OCI-LY7 (cell line): Measurements from ENCODE around the gene GDI1.

Experiments used
- EZH2phosphoT487 ChIP-seq: fragments of 200-600 bp; sonication (generic); IDR thresholded peaks from 2 replicates; pipeline ENCODE4 v1.6.1; 2018; ENCODE audit warnings: low read depth, borderline replicate concordance, mild to moderate bottlenecking, mixed run types, antibody characterized with exemption, low read length, moderate library complexity, mixed read lengths
- TF ChIP-seq, protein P1 (sequence below): fragments of 200-600 bp; sonication (generic); conservative IDR thresholded peaks from 2 replicates; pipeline ENCODE4 v1.5.1; 2014; ENCODE audit warnings: mild to moderate bottlenecking, antibody characterized with exemption, low read length, moderate library complexity, mixed read lengths

GRCh38 chrX:154408659-154409221, 28.2 kb upstream of the GDI1 start:
- TF ChIP-seq, protein P1, sequence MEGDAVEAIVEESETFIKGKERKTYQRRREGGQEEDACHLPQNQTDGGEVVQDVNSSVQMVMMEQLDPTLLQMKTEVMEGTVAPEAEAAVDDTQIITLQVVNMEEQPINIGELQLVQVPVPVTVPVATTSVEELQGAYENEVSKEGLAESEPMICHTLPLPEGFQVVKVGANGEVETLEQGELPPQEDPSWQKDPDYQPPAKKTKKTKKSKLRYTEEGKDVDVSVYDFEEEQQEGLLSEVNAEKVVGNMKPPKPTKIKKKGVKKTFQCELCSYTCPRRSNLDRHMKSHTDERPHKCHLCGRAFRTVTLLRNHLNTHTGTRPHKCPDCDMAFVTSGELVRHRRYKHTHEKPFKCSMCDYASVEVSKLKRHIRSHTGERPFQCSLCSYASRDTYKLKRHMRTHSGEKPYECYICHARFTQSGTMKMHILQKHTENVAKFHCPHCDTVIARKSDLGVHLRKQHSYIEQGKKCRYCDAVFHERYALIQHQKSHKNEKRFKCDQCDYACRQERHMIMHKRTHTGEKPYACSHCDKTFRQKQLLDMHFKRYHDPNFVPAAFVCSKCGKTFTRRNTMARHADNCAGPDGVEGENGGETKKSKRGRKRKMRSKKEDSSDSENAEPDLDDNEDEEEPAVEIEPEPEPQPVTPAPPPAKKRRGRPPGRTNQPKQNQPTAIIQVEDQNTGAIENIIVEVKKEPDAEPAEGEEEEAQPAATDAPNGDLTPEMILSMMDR = no peak
- TF ChIP-seq EZH2phosphoT487 = no peak
